HL-60/S4 treated with retinoic acid at 250 ng/mL for 4 days and 3 days (cell line): Measurements from ENCODE around the gene HSPA12B.

Source experiments
- in situ Hi-C: fragments of 300-500 bp; cut with MboI; formaldehyde crosslinking; loops from 2 replicates; pipeline ENCODE4 v1.7.0; 2022; ENCODE audit warnings: low sequenced_read_pairs

HSPA12B gene

GRCh38 chr20:3704087-3704486, 28.4 kb upstream of the HSPA12B start:
- in situ Hi-C loops: no loop called here

- in situ Hi-C loops: no loop called here
These were observed 27.0 kb upstream of the HSPA12B start for GRCh38 chr20:3705491-3705969.

- in situ Hi-C loops: no loop called here
These were observed 26.3 kb upstream of the HSPA12B start for GRCh38 chr20:3705970-3706739.

GRCh38 chr20:3706774-3707507, 25.5 kb upstream of the HSPA12B start:
- in situ Hi-C loops: no loop called here

GRCh38 chr20:3707508-3707899, 25.0 kb upstream of the HSPA12B start:
- in situ Hi-C loops: no loop called here

GRCh38 chr20:3710011-3710466, 22.4 kb upstream of the HSPA12B start:
- in situ Hi-C loops: no loop called here

- in situ Hi-C loops: no loop called here
These were observed 21.6 kb upstream of the HSPA12B start for GRCh38 chr20:3710703-3711483.

GRCh38 chr20:3711484-3711941, 21.0 kb upstream of the HSPA12B start:
- in situ Hi-C loops: no loop called here

GRCh38 chr20:3712279-3712873, 20.1 kb upstream of the HSPA12B start, which contains the start of gene SIGLEC1:
TSS of gene SIGLEC1 (minus strand) at chr20:3712600. CDS start at chr20:3707128, 5,472 bp downstream.
- in situ Hi-C loops: no loop called here

- in situ Hi-C loops: no loop called here
These were observed 18.4 kb upstream of the HSPA12B start for GRCh38 chr20:3714092-3714491.

- in situ Hi-C loops: no loop called here
These were observed 16.2 kb upstream of the HSPA12B start for GRCh38 chr20:3716195-3716834.

GRCh38 chr20:3719046-3719445, 13.4 kb upstream of the HSPA12B start:
- in situ Hi-C loops: no loop called here

GRCh38 chr20:3720068-3720467, 12.4 kb upstream of the HSPA12B start:
- in situ Hi-C loops: no loop called here

- in situ Hi-C loops: no loop called here
These were observed 11.9 kb upstream of the HSPA12B start for GRCh38 chr20:3720626-3721025.

GRCh38 chr20:3721912-3722311, 10.6 kb upstream of the HSPA12B start:
- in situ Hi-C loops: no loop called here

- in situ Hi-C loops: no loop called here
These were observed 9.2 kb upstream of the HSPA12B start for GRCh38 chr20:3723284-3723683.

GRCh38 chr20:3724356-3724755, 8.1 kb upstream of the HSPA12B start:
- in situ Hi-C loops: no loop called here

GRCh38 chr20:3727401-3728021, 5.0 kb upstream of the HSPA12B start:
- in situ Hi-C loops: no loop called here

- in situ Hi-C loops: no loop called here
These were observed 4.1 kb upstream of the HSPA12B start for GRCh38 chr20:3728354-3728753.

GRCh38 chr20:3728876-3729275, 3.6 kb upstream of the HSPA12B start:
- in situ Hi-C loops: no loop called here
